ENCODE measurements around the gene WT1.

DNA sequence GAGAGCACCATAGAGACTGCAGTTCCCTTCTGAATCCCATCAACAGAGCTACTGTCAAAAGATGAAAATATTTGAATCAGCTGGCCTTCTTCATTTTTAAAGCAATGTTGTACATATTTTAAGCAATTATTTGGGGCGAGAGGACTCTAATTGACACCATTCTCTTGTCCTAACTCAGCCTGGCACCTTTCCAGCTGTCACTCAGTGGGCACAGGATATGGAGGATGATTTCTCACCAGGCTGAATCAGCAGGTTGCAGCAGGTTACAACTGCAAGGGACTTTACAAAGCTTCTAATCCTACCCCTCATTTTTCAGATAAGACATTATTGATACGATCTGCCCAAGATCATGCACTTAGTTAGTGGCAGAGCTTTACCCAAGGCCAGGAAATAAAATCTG lies 11.9 kb upstream of the WT1 start:
- TF ChIP-seq CREB1 (IDR thresholded peaks at IDR 0.05; ENCODE audit: low read depth): no peak
- TF ChIP-seq, protein P1, sequence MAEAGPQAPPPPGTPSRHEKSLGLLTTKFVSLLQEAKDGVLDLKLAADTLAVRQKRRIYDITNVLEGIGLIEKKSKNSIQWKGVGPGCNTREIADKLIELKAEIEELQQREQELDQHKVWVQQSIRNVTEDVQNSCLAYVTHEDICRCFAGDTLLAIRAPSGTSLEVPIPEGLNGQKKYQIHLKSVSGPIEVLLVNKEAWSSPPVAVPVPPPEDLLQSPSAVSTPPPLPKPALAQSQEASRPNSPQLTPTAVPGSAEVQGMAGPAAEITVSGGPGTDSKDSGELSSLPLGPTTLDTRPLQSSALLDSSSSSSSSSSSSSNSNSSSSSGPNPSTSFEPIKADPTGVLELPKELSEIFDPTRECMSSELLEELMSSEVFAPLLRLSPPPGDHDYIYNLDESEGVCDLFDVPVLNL (IDR thresholded peaks at IDR 0.05; ENCODE audit: low read depth, low read length): no peak
- no peak for TF ChIP-seq POLR2AphosphoS5 (IDR thresholded peaks at IDR 0.05; ENCODE audit: low read length)
- no peak for TF ChIP-seq CHD4 (IDR thresholded peaks at IDR 0.05)
- TF ChIP-seq NFYB (IDR thresholded peaks at IDR 0.05; ENCODE audit: insufficient read depth, low read depth, low read length): no peak
- TF ChIP-seq, protein P2, sequence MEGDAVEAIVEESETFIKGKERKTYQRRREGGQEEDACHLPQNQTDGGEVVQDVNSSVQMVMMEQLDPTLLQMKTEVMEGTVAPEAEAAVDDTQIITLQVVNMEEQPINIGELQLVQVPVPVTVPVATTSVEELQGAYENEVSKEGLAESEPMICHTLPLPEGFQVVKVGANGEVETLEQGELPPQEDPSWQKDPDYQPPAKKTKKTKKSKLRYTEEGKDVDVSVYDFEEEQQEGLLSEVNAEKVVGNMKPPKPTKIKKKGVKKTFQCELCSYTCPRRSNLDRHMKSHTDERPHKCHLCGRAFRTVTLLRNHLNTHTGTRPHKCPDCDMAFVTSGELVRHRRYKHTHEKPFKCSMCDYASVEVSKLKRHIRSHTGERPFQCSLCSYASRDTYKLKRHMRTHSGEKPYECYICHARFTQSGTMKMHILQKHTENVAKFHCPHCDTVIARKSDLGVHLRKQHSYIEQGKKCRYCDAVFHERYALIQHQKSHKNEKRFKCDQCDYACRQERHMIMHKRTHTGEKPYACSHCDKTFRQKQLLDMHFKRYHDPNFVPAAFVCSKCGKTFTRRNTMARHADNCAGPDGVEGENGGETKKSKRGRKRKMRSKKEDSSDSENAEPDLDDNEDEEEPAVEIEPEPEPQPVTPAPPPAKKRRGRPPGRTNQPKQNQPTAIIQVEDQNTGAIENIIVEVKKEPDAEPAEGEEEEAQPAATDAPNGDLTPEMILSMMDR (IDR thresholded peaks at IDR 0.05 in 2 of 3, conservative IDR thresholded peaks at IDR 0.05 in 1 of 3; ENCODE audit: control insufficient read depth in 2 of 3, extremely low read depth in 1 of 3, insufficient read depth in 1 of 3, low read depth in 3 of 3, low read length in 3 of 3): no peak
- no peak for TF ChIP-seq EP300 (IDR thresholded peaks at IDR 0.05; ENCODE audit: borderline replicate concordance in 1 of 2, control insufficient read depth in 1 of 2, low read depth in 2 of 2, low read length in 2 of 2)
- no peak for TF ChIP-seq FOXM1 (IDR thresholded peaks at IDR 0.05; ENCODE audit: low read depth, low read length)

Data from GM12878 (cell line).